Embryonic facial prominence (tissue), 1 donor: Measurements from ENCODE around the gene TMC5.

Source experiments
- DNase-seq: peaks from one replicate; pipeline ENCODE4 v3.0.0-alpha.2; 2016; ENCODE audit errors: extremely low spot score

Gene TMC5

DNA sequence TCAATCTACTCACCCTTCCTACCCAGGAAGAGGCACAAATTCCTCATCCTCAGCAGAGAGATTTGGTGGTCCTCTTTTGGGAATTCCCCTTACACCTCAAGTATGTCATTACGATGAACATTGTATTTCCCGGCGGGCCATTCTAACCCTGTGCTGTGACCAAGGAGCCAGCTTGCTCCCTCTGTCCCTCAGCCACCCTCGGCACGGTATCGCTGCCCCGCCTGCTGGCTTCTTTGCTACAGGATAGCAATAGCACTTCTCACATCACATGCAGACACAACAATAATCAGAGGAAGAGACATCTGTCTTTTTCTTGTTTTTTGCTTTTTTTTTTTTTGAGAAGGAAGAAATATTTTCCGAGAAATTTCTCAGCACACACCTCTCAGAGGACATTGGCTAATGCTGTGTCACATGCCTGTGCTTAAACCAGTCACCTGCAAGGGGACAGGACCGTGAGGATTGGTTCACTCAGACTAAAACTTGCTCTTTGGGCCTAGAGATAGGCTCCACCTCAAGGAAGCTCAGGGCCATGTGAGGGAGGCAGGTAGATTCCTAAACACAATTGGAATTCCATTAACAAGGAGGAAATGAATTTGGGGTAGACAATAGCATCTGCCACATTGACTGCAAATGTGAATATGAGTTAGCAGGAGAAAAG is 41.2 kb downstream of the TMC5 start:
- DNase-seq, result no peak

- no peak for DNase-seq
These were observed 42.7 kb downstream of the TMC5 start for GRCh38 chr16:19460397-19460796.

- no peak for DNase-seq
These were observed 46.0 kb downstream of the TMC5 start for GRCh38 chr16:19463468-19464315.

DNA sequence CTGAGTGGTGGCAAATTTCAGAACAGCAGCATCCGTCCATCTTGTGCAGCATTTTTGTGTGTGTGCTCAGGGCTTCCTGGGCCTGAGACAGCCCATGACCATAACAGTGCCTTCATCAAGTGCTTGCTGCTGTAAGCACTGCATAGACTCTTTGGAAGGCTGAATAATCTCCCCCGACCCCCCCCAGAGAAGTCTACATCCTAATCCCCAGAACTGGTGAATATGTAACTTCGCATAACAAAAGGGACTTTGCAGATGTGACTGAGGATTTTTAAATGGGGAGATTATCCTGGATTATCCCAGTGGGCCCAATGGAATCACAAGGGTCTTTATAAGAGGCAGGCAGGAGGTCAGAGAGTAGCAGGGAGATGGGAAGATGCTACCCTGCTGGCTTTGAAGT is 50.6 kb downstream of the TMC5 start:
- no peak for DNase-seq

DNA sequence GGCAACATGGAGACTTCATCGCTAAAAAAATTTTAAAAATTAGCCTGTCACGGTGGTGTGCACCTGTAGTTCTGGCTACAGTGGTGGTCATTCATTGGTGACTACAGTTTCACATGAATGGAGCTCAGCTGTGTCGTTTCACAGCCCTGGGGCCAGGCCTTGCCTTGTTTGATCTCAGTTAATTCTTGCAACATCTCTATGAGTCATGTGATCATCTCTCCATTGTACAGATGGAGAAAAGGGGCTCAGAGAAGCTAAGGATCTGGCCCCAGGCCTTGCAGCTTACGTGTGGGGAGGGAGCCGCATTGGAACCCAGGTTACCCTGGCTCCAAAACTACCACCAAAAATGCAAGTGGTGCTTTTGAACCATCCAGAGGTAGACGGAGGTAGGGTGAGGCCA is 54.8 kb downstream of the TMC5 start:
- no peak for DNase-seq

GRCh38 chr16:19474617-19475016 is 56.9 kb downstream of the TMC5 start:
- DNase-seq, result no peak

- DNase-seq, result no peak
These were observed 60.8 kb downstream of the TMC5 start for GRCh38 chr16:19478505-19478904.

- no peak for DNase-seq
These were observed 61.6 kb downstream of the TMC5 start for GRCh38 chr16:19479302-19479721.

GRCh38 chr16:19481296-19481695 is 63.6 kb downstream of the TMC5 start:
- DNase-seq, result no peak

DNA sequence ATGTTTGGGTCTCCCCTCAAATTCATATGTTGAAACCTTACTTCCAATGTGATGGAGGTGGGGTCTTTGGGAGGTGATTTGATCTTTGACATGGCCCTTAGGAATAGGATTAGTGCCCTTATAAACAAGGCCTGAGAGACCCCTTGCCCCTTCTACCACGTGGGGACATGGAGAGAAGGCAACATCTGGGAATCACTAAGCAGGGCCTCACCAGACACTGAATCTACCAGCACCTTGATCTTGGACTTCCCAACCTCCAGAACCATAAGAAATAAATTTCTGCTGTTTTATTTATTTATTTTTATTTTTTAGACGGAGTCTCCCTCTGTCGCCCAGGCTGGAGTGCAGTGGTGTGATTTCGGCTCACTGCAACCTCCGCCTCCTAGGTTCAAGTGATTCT is 64.1 kb downstream of the TMC5 start:
- DNase-seq, result no peak

- no peak for DNase-seq
These were observed 64.6 kb downstream of the TMC5 start for GRCh38 chr16:19482291-19482690.

DNA sequence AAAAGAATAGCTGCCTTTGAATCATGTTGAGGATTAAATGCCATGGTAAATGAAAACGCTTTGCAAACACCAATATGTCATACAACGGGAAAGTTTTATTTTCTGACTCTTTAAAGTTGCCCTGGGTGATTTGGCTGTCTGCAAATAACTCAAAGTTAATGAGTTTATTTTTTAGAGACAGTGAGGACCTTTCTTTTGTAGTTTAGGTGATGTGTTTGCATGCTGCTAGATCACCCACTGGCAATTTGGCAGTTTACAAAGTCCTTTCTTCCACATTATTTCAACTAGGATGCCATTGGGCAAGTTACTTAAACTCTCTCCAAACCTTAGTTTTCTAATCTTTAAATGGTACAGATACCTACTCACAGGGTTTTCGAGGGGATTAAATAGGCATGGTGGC is 66.4 kb downstream of the TMC5 start:
- DNase-seq, result no peak

GRCh38 chr16:19485611-19486010 is 67.9 kb downstream of the TMC5 start:
- no peak for DNase-seq

- no peak for DNase-seq
These were observed 68.4 kb downstream of the TMC5 start for GRCh38 chr16:19486051-19486450.

DNA sequence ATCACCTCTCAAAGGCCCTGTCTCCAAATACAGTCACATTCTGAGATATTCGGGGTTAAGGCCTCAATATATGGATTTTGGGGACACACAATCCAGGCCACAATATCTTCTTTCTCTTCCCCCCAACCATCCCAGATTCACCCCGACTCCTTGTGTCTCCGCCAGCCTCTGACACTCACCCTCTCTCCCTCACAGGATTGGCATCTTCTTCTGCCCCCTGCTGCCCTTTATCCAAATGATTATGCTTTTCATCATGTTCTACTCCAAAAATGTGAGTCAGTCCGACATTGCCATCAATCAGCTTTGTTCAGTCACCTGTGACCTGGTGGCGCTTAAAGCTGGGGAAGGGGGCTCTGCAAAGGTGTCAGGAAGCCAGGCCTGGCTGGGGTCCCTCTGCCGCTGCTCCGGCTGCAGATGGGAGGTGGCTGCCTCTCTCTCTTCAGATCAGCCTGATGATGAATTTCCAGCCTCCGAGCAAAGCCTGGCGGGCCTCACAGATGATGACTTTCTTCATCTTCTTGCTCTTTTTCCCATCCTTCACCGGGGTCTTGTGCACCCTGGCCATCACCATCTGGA is 69.2 kb downstream of the TMC5 start:
- no peak for DNase-seq

- no peak for DNase-seq
These were observed 70.5 kb downstream of the TMC5 start for GRCh38 chr16:19488213-19488640.

GRCh38 chr16:19490619-19491018 is 72.9 kb downstream of the TMC5 start:
- no peak for DNase-seq

GRCh38 chr16:19497176-19497575 is 79.5 kb downstream of the TMC5 start:
- DNase-seq, result no peak

GRCh38 chr16:19499006-19499405 is 81.3 kb downstream of the TMC5 start:
- DNase-seq, result no peak

DNA sequence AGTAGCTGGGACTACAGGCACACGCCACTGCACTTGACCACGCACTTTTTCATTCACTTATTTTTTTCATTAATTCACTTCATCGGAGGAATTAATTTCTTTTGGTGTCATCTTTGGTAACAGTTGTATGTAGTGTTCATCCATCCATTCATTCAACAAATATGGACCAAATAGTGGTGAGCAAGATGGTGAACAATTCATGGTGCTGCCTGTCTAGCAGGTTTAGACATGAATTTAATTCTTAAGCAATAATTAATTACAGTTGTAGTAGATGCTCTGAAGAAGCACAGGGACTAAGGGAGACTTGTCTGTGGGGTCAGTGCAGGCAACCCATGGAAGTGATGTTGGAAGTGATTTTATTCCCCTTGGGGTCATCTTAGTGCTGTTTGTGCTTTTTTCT is 81.8 kb downstream of the TMC5 start:
- DNase-seq, result no peak

GRCh38 chr16:19502395-19503131 is 84.9 kb downstream of the TMC5 start:
- no peak for DNase-seq

DNA sequence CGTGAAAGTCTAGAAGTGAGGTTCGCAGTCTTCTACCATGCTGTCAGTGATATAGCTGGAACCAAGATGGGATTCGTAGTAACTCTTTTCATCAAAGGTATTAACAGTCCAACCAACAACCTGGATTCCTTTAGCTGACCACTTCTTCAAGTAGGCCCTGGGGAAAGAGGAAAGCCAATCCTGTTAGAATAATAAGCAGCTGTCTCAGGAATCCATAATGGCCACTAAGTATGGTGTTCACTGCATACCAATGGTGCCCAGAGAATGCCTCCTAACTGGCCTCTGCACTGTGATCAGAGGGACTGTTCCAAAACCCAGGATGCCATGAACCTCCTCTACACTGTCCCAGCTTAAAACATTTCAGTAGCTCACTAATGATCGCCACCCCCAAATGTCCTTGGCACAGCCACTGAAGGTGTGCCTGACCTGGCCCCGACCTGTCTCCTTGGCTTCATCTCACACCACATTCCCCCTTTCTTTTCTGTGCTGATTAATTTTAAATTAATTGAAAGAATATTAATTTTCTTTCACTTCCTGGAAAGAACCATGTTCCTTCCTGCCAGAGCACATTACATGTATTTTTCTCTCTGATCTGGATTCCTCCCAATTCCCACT is 85.9 kb downstream of the TMC5 start:
- no peak for DNase-seq
